Ascending aorta (tissue), 2 donors: ENCODE data around the gene LILRB4. TPM values are rescaled to one million over a fixed set of nuclear protein-coding genes. Genes with fewer than 3 reads are reported as not detected.
"Not testable (repeated sequence)": the region's sequence is repeated elsewhere in the genome, so short reads cannot be mapped to it uniquely, and the experiment has no call there.

Experiments
- DNase-seq, 2 donors: peaks; one replicate each; pipeline ENCODE4 v3.0.0-alpha.2; 2019; ENCODE audit warnings: low spot score in 2 of 2
- H3K27ac ChIP-seq, 2 donors: fragments of 200-600 bp; sonication (generic); one replicate each; pipeline ENCODE4 v1.5.1; 2016 to 2017; ENCODE audit warnings: mild to moderate bottlenecking in 1 of 2
- H3K27me3 ChIP-seq: fragments of 200-600 bp; sonication (generic); one replicate; pipeline ENCODE4 v1.5.1; 2017
- H3K36me3 ChIP-seq, 2 donors: fragments of 200-600 bp; sonication (generic); one replicate each; pipeline ENCODE4 v1.5.1; 2016
- H3K4me1 ChIP-seq, 2 donors: fragments of 200-600 bp; sonication (generic); one replicate each; pipeline ENCODE4 v1.5.1; 2016 to 2017; ENCODE audit warnings: mild to moderate bottlenecking in 1 of 2
- H3K4me3 ChIP-seq, 2 donors: fragments of 200-600 bp; sonication (generic); one replicate each; pipeline ENCODE4 v1.5.1; 2016 to 2017; ENCODE audit warnings: mild to moderate bottlenecking in 1 of 2
- H3K9me3 ChIP-seq, 2 donors: fragments of 200-600 bp; sonication (generic); one replicate each; pipeline ENCODE4 v1.5.1; 2016
- CTCF ChIP-seq, 3 experiments: fragments of 200-600 bp in 2 of 3; fragments of 450-650 bp in 1 of 3; sonication (generic) in 2 of 3; IDR thresholded peaks; one replicate each; pipeline ENCODE4 v1.5.1; 2016 to 2019; ENCODE audit warnings: antibody characterized with exemption in 3 of 3, mild to moderate bottlenecking in 1 of 3, moderate library complexity in 1 of 3
- intact Hi-C: fragments of 100-400 bp; cut with DNase I; formaldehyde crosslinking; loops from one replicate; pipeline ENCODE4 v1.15.1; 2023
- total RNA-seq: library from RNA; depleted of rRNA; stranded (reverse); fragments of >200 nt; gene quantifications from one replicate; pipeline ENCODE4 v1.1.0, GENCODE V29; 2016

LILRB4 gene
- total RNA-seq, 1 donor from 2014 or later: 0.64 TPM

DNA sequence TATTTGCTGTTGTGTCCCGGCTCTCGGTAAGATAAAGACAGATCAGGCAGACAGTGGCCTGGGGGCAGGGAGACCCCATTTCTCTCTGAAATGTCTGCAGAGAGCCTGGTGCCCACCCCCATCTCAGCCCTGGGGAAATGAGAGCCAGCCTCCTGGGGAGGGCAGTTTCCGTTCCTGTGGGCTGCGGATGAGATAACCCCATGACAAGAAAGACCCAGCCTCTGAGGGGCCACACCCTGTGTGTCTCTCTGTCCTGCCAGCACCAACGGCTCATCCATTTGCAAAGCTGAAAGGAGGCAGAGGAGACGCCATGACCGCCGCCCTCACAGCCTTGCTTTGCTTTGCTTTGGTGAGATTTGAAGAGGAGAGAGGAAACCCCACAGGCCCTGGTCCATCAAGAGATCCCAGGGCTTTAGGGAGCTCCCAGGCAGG lies 33.3 kb downstream of the LILRB4 start:
- no peaks in the 10 kb centered on the region for H3K4me1 ChIP-seq
- H3K27me3 ChIP-seq: no peaks in the 10 kb centered on the region
- TF ChIP-seq CTCF (IDR thresholded peaks at IDR 0.05): no peak
- H3K36me3 ChIP-seq: no peaks in the 10 kb centered on the region
- intact Hi-C loops: no loop called here
- no peak overlapping the region for H3K27ac ChIP-seq
- no peaks in the 10 kb centered on the region for H3K9me3 ChIP-seq
- DNase-seq: no peak
- no peak overlapping the region for H3K4me3 ChIP-seq

GRCh38 chr19:54696766-54697165 lies 34.0 kb downstream of the LILRB4 start:
- intact Hi-C loops: no loop called here
- Histone ChIP-seq H3K27me3 (no peaks in the 10 kb centered on the region), H3K36me3 (no peaks in the 10 kb centered on the region), H3K27ac (no peak overlapping the region), H3K4me3 (no peak overlapping the region), H3K4me1 (no peaks in the 10 kb centered on the region), H3K9me3 (no peaks in the 10 kb centered on the region)
- DNase-seq: no peak
- no peak for TF ChIP-seq CTCF (IDR thresholded peaks at IDR 0.05)

DNA sequence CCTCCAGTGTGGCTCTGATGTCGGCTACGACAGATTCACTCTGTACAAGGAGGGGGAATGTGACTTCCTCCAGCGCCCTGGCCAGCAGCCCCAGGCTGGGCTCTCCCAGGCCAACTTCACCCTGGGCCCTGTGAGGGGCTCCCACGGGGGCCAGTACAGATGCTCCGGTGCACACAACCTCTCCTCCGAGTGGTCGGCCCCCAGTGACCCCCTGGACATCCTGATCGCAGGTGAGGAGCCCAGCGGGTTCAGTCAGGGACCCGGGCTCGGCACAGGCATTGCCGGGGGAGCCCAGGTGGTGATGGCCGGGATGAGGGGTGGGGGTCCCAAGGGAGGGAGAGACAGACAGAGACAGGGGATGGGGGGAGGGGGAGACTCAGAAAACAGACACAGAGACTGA lies 34.9 kb downstream of the LILRB4 start:
- H3K27me3 ChIP-seq, H3K9me3 ChIP-seq, H3K4me3 ChIP-seq, DNase-seq, H3K36me3 ChIP-seq, intact Hi-C loops, H3K27ac ChIP-seq, H3K4me1 ChIP-seq: not testable (repeated sequence)

GRCh38 chr19:54704928-54705327 lies 42.1 kb downstream of the LILRB4 start:
- intact Hi-C loops: no loop called here
- Histone ChIP-seq H3K4me1 (no peaks in the 10 kb centered on the region), H3K4me3 (no peak overlapping the region), H3K9me3 (no peaks in the 10 kb centered on the region), H3K27ac (no peak overlapping the region), H3K27me3 (no peaks in the 10 kb centered on the region), H3K36me3 (no peaks in the 10 kb centered on the region)
- TF ChIP-seq CTCF (IDR thresholded peaks at IDR 0.05): no peak
- DNase-seq: no peak

DNA sequence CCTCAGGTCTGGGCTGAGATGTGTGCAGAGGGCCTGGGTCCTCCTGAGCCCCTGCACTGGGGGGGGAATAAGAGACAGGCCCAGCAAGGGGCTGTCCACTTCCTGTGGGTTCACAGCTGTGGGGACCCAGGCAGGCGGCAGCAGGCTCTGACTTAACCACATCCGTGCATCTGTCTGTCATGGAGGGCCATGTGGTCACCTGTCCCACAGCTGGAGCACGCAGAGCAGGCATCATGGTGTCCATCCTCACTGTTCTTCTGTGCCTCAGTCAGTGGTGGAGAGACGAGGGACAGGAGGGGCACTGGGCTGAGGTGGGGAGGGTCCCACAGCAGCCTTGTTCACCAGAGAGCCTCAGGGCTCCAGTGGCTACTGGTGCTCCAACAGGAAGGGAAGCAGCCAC lies 45.2 kb downstream of the LILRB4 start:
- H3K27me3 ChIP-seq: no peaks in the 10 kb centered on the region
- H3K9me3 ChIP-seq: no peaks in the 10 kb centered on the region
- intact Hi-C loops: no loop called here
- no peak overlapping the region for H3K27ac ChIP-seq
- TF ChIP-seq CTCF (IDR thresholded peaks at IDR 0.05): no peak
- DNase-seq: no peak
- no peaks in the 10 kb centered on the region for H3K4me1 ChIP-seq
- no peak overlapping the region for H3K4me3 ChIP-seq
- H3K36me3 ChIP-seq: no peaks in the 10 kb centered on the region

DNA sequence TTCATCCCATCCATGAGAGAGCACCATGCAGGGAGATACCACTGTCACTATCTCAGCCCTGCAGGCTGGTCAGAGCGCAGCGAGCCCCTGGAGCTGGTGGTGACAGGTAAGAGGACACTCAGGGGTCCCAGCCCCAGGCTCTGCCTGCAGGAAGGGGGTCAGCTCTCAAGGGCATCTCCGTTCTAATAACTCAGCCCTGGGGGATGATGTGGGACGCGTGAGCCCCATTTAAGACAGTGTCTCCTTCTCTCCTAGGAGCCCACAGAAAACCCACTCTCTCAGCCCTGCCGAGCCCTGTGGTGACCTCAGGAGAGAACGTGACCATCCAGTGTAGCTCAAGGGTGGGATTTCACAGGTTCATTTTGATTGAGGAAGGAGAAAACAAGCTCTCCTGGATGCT lies 46.0 kb downstream of the LILRB4 start:
- Histone ChIP-seq H3K4me1 (no peaks in the 10 kb centered on the region), H3K27me3 (no peaks in the 10 kb centered on the region), H3K27ac (no peak overlapping the region), H3K4me3 (no peak overlapping the region), H3K9me3 (no peaks in the 10 kb centered on the region), H3K36me3 (no peaks in the 10 kb centered on the region)
- no peak for DNase-seq
- TF ChIP-seq CTCF (IDR thresholded peaks at IDR 0.05): no peak
- intact Hi-C loops: no loop called here
